LNCaP clone FGC (cell line): ENCODE data around the gene SDHD.

Source experiments
- DNase-seq: peaks from one replicate; pipeline ENCODE4 v3.0.0-alpha.2; 2011; ENCODE audit warnings: low read depth
- H3K4me3 ChIP-seq: 2 replicates; pipeline ENCODE4 v1.5.1; 2011; ENCODE audit warnings: mild to moderate bottlenecking, low read depth, low read length, control low read depth
- TF ChIP-seq, protein P1 (sequence below): IDR thresholded peaks from 2 replicates; pipeline ENCODE4 v1.5.1; 2012; ENCODE audit warnings: mild to moderate bottlenecking; ENCODE audit not compliant: control insufficient read depth, insufficient read depth; ENCODE audit errors: extremely low read depth

SDHD gene

DNA sequence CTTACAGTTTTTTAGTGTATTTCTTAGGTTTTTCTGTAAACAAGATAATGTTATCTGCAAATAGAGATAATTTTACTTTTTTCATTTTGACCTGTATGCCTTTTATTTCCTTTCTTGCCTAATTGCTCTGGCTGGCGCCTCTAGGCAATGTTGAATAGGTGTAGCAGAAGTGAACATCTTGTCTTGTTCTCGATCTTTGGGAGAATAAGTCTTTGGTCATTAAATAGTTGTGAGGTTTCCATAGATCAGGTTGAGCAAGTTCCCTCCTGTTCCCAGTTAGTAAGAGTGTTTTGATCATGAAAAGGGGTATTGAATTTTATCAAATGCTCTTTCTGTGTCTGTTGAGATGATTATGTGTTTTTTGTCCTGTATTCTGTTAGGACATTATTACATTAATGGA is 36.9 kb upstream of the SDHD start:
- TF ChIP-seq, protein P1, sequence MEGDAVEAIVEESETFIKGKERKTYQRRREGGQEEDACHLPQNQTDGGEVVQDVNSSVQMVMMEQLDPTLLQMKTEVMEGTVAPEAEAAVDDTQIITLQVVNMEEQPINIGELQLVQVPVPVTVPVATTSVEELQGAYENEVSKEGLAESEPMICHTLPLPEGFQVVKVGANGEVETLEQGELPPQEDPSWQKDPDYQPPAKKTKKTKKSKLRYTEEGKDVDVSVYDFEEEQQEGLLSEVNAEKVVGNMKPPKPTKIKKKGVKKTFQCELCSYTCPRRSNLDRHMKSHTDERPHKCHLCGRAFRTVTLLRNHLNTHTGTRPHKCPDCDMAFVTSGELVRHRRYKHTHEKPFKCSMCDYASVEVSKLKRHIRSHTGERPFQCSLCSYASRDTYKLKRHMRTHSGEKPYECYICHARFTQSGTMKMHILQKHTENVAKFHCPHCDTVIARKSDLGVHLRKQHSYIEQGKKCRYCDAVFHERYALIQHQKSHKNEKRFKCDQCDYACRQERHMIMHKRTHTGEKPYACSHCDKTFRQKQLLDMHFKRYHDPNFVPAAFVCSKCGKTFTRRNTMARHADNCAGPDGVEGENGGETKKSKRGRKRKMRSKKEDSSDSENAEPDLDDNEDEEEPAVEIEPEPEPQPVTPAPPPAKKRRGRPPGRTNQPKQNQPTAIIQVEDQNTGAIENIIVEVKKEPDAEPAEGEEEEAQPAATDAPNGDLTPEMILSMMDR: no peak

GRCh38 chr11:112050721-112051120 is 36.0 kb upstream of the SDHD start:
- DNase-seq: no peak
- TF ChIP-seq, protein P1: no peak
- no peak overlapping the region for H3K4me3 ChIP-seq

More for the DNA sequence above, 36.9 kb upstream of the SDHD start:
- DNase-seq: no peak
- no peak overlapping the region for H3K4me3 ChIP-seq

GRCh38 chr11:112051768-112052167 is 34.9 kb upstream of the SDHD start:
- TF ChIP-seq, protein P1: no peak
- DNase-seq: no peak
- no peak overlapping the region for H3K4me3 ChIP-seq

DNA sequence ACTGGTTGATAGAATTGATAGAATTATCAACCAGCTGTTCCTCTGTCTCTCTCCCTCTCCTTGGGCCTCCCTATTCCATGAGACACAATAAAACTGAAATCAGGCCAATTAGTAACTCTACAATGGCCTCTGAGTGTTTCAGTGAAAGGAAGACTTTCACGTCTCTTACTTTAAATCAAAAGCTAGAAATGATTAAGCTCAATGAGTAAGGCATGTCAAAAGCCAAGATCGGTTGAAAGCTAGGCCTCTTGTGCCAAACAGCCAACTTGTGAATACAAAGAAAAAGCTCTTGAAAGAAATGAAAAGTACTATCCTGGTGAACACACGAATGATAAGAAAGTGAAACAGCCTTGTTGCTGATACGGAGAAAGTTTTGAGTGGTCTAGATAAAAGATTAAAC is 29.5 kb upstream of the SDHD start:
- TF ChIP-seq, protein P1: no peak
- no peak for DNase-seq
- H3K4me3 ChIP-seq: no peak overlapping the region

DNA sequence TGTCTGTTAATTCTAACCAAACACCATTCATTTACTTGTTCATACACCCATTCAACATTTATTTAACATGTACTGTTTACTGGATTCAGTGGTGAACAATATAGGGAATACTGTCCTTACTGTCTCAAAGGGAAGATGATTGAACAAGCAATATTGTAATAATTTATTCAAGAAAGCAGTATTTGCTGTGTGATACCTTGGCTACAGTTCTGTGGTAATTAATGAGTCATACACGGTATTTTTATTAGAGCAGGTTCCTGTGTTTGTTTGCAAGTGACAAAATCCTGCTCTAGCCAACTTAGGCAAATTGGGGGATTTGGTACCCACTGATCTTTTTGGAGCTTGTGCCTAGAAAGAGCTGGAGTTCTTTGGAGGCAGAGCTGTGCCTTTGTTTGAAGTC is 28.6 kb upstream of the SDHD start:
- TF ChIP-seq, protein P1: no peak
- no peak for DNase-seq
- no peak overlapping the region for H3K4me3 ChIP-seq

- H3K4me3 ChIP-seq: no peak overlapping the region
- TF ChIP-seq, protein P1: no peak
- DNase-seq: no peak
These were observed 23.8 kb upstream of the SDHD start for GRCh38 chr11:112062923-112063322.
